H1 (cell line): ENCODE results near the gene IGBP1. TPM values are rescaled to one million over a fixed set of nuclear protein-coding genes. Genes with fewer than 3 reads are reported as not detected.

Source experiments
- CTCF ChIA-PET: fragments of 300-600 bp; sonication (Branson Sonifier 250); formaldehyde crosslinking; loops from one replicate; lab custom pipeline; 2021; ENCODE audit not compliant: partially characterized antibody; lab: Charles Lee
- POLR2A ChIA-PET: fragments of 300-600 bp; sonication (Branson Sonifier 250); formaldehyde crosslinking; loops from one replicate; lab custom pipeline; 2021; ENCODE audit warnings: inconsistent platforms; ENCODE audit not compliant: partially characterized antibody; lab: Charles Lee
- DNase-seq, 2 experiments: peaks; one replicate each; pipeline versions ENCODE4 v3.0.0 to v3.0.0-alpha.2; 2010 to 2022; ENCODE audit warnings: low spot score in 2 of 2, low read depth in 1 of 2, mixed read lengths in 1 of 2
- FAIRE-seq: peaks from 2 replicates; lab custom pipeline; 2011; peaks lifted over from hg19 to GRCh38; lab: Jason Lieb, UNC
- H2AFZ ChIP-seq: 2 replicates; pipeline ENCODE4 v1.8.1; 2012; ENCODE audit warnings: low read length, inconsistent platforms
- H2AK5ac ChIP-seq: 2 replicates; pipeline ENCODE4 v1.6.1; 2013; ENCODE audit warnings: low read depth, low read length
- H2BK120ac ChIP-seq: replicated peaks from 2 replicates; pipeline ENCODE3; 2013; ENCODE audit warnings: low read depth, low read length, inconsistent platforms
- H2BK12ac ChIP-seq: 2 replicates; pipeline ENCODE4 v1.6.1; 2013; ENCODE audit warnings: low read depth, low read length
- H2BK15ac ChIP-seq: 2 replicates; pipeline ENCODE4 v1.6.1; 2013; ENCODE audit warnings: low read length
- H2BK20ac ChIP-seq: 2 replicates; pipeline ENCODE4 v1.6.1; 2013; ENCODE audit warnings: low read length
- H2BK5ac ChIP-seq: 2 replicates; pipeline ENCODE4 v1.6.1; 2013; ENCODE audit warnings: low read depth, low read length
- H3K14ac ChIP-seq: 2 replicates; pipeline ENCODE4 v1.6.1; 2013; ENCODE audit warnings: inconsistent platforms; ENCODE audit not compliant: insufficient read length
- H3K18ac ChIP-seq: 2 replicates; pipeline ENCODE4 v1.6.1; 2013; ENCODE audit warnings: low read length; ENCODE audit errors: extremely low read depth
- H3K23ac ChIP-seq: 2 replicates; pipeline ENCODE4 v1.6.1; 2013; ENCODE audit warnings: inconsistent platforms; ENCODE audit not compliant: insufficient read length
- H3K23me2 ChIP-seq: 2 replicates; pipeline ENCODE4 v1.6.1; 2013; ENCODE audit warnings: low read depth, low read length
- H3K27ac ChIP-seq: 2 replicates; pipeline ENCODE4 v1.6.1; 2011; ENCODE audit warnings: low read depth, low read length, inconsistent platforms
- H3K27me3 ChIP-seq, 4 experiments: replicated peaks in 1 of 4; 1 replicate in 1 of 4; 2 replicates in 3 of 4; pipeline versions ENCODE4 v1.6.1 to v1.8.1; 2011 to 2013; ENCODE audit warnings: low read length in 3 of 4, mild to moderate bottlenecking in 3 of 4, inconsistent platforms in 2 of 4, mixed read lengths in 2 of 4, moderate library complexity in 1 of 4; ENCODE audit not compliant: control insufficient read depth in 3 of 4, insufficient read depth in 3 of 4; ENCODE audit errors: extremely low read depth in 1 of 4
- H3K36me3 ChIP-seq, 4 experiments: 2 replicates each; pipeline versions ENCODE4 v1.6.1 to v1.8.1; 2011 to 2013; ENCODE audit warnings: mild to moderate bottlenecking in 4 of 4, low read length in 3 of 4, moderate library complexity in 2 of 4, control low read depth in 1 of 4, inconsistent platforms in 1 of 4; ENCODE audit not compliant: insufficient read depth in 4 of 4, control insufficient read depth in 2 of 4
- H3K4ac ChIP-seq: replicated peaks from 2 replicates; pipeline ENCODE3; 2013; ENCODE audit warnings: low read length, low read depth, mixed read lengths, inconsistent platforms; ENCODE audit not compliant: insufficient read length
- H3K4me1 ChIP-seq, 4 experiments: replicated peaks in 1 of 4; 1 replicate in 1 of 4; 2 replicates in 3 of 4; pipeline versions ENCODE4 v1.6.1 to v1.8.1; 2011 to 2013; ENCODE audit warnings: low read length in 3 of 4, inconsistent platforms in 2 of 4, mixed read lengths in 1 of 4; ENCODE audit not compliant: insufficient read depth in 4 of 4, control insufficient read depth in 3 of 4
- H3K4me2 ChIP-seq, 2 experiments: 2 replicates each; pipeline versions ENCODE4 v1.6.1 to v1.8.1; 2011 to 2013; ENCODE audit warnings: low read depth in 2 of 2, low read length in 2 of 2, control low read depth in 1 of 2, inconsistent platforms in 1 of 2, mild to moderate bottlenecking in 1 of 2; ENCODE audit not compliant: insufficient read depth in 1 of 2
- H3K4me3 ChIP-seq, 4 experiments: fragments of 200-600, 300-600 bp in 1 of 4; sonication (generic), shearing (Covaris generic), sonication (Bioruptor Twin) in 1 of 4; 2 replicates each; pipeline versions ENCODE4 v1.5.1 to v1.8.1; 2011 to 2016; ENCODE audit warnings: low read length in 4 of 4, low read depth in 3 of 4, control low read depth in 2 of 4, inconsistent platforms in 2 of 4, mild to moderate bottlenecking in 2 of 4, mixed read lengths in 1 of 4, moderate library complexity in 1 of 4; ENCODE audit not compliant: insufficient read depth in 2 of 4; ENCODE audit errors: extremely low read depth in 1 of 4
- H3K56ac ChIP-seq: replicated peaks from 2 replicates; pipeline ENCODE3; 2013; ENCODE audit warnings: low read depth, mild to moderate bottlenecking, mixed read lengths, low read length, inconsistent platforms; ENCODE audit not compliant: insufficient read length
- H3K79me1 ChIP-seq: 2 replicates; pipeline ENCODE4 v1.6.1; 2013; ENCODE audit warnings: low read depth, low read length, control low read depth
- H3K79me2 ChIP-seq, 2 experiments: 2 replicates each; pipeline versions ENCODE4 v1.6.1 to v1.8.1; 2012 to 2013; ENCODE audit warnings: low read length in 2 of 2, mild to moderate bottlenecking in 2 of 2, inconsistent platforms in 1 of 2; ENCODE audit not compliant: insufficient read depth in 2 of 2, control insufficient read depth in 1 of 2
- H3K9ac ChIP-seq, 4 experiments: replicated peaks in 1 of 4; 1 replicate in 1 of 4; 2 replicates in 3 of 4; pipeline versions ENCODE4 v1.6.1 to v1.8.1; 2011 to 2013; ENCODE audit warnings: low read depth in 3 of 4, low read length in 3 of 4, control low read depth in 2 of 4, mild to moderate bottlenecking in 2 of 4, moderate library complexity in 2 of 4, inconsistent platforms in 1 of 4; ENCODE audit errors: extremely low read depth in 1 of 4
- H3K9me3 ChIP-seq, 2 experiments: 2 replicates each; pipeline versions ENCODE4 v1.6.1 to v1.8.1; 2012 to 2013; ENCODE audit warnings: mild to moderate bottlenecking in 2 of 2, moderate library complexity in 2 of 2, control low read depth in 1 of 2, inconsistent platforms in 1 of 2, low read depth in 1 of 2, low read length in 1 of 2, mixed read lengths in 1 of 2; ENCODE audit not compliant: insufficient read depth in 2 of 2
- H4K20me1 ChIP-seq, 2 experiments: replicated peaks in 1 of 2; 2 replicates each; pipeline versions ENCODE3 to v1.8.1; 2011 to 2013; ENCODE audit warnings: inconsistent platforms in 2 of 2, low read length in 2 of 2, mild to moderate bottlenecking in 1 of 2; ENCODE audit not compliant: insufficient read depth in 2 of 2, control insufficient read depth in 1 of 2
- H4K5ac ChIP-seq: 2 replicates; pipeline ENCODE4 v1.6.1; 2013; ENCODE audit warnings: low read length, low read depth, mixed read lengths, inconsistent platforms; ENCODE audit not compliant: insufficient read length
- H4K8ac ChIP-seq: 2 replicates; pipeline ENCODE4 v1.8.0; 2013; ENCODE audit warnings: mild to moderate bottlenecking, moderate library complexity, low read length, inconsistent platforms; ENCODE audit not compliant: insufficient read depth; ENCODE audit errors: extremely low read depth
- H4K91ac ChIP-seq: replicated peaks from 2 replicates; pipeline ENCODE3; 2013; ENCODE audit warnings: low read length, mixed read lengths, inconsistent platforms; ENCODE audit not compliant: insufficient read length
- ASH2L ChIP-seq: fragments of 200-600, 300-600 bp; sonication (generic); IDR thresholded peaks from one replicate; pipeline ENCODE4 v1.7.1; 2017; ENCODE audit warnings: low read length
- CEBPB ChIP-seq: IDR thresholded peaks from 2 replicates; pipeline ENCODE4 v1.6.1; 2012; ENCODE audit warnings: low read depth, low read length
- CTCF ChIP-seq, 3 experiments: IDR thresholded peaks; 1 replicate in 2 of 3; 2 replicates in 1 of 3; pipeline versions ENCODE4 v1.5.1 to v1.6.1; 2011; ENCODE audit warnings: low read length in 3 of 3, mild to moderate bottlenecking in 3 of 3, inconsistent platforms in 2 of 3, low read depth in 1 of 3, moderate library complexity in 1 of 3; ENCODE audit not compliant: insufficient read depth in 1 of 3; ENCODE audit errors: control extremely low read depth in 1 of 3
- EZH2 ChIP-seq: fragments of 200-600 bp; sonication (generic); IDR thresholded peaks from 2 replicates; pipeline ENCODE4 v1.7.1; 2012; ENCODE audit warnings: low read depth, mild to moderate bottlenecking, moderate library complexity, low read length, inconsistent platforms; ENCODE audit not compliant: severe bottlenecking
- JUND ChIP-seq: IDR thresholded peaks from 2 replicates; pipeline ENCODE4 v1.6.1; 2011; ENCODE audit warnings: mild to moderate bottlenecking, improper control_type of control experiment, low read length
- KDM4A ChIP-seq: IDR thresholded peaks from one replicate; pipeline ENCODE4 v1.7.1; 2012; ENCODE audit warnings: low read depth, mild to moderate bottlenecking, moderate library complexity, low read length, inconsistent platforms; ENCODE audit not compliant: severe bottlenecking
- SIN3A ChIP-seq, 2 experiments: IDR thresholded peaks in 1 of 2; conservative IDR thresholded peaks in 1 of 2; 2 replicates each; pipeline ENCODE4 v1.6.1; 2011 to 2012; ENCODE audit warnings: low read length in 2 of 2, improper control_type of control experiment in 1 of 2, low read depth in 1 of 2, mild to moderate bottlenecking in 1 of 2
- SP2 ChIP-seq: IDR thresholded peaks from 2 replicates; pipeline ENCODE4 v1.6.1; 2012; ENCODE audit warnings: mild to moderate bottlenecking, low read length, inconsistent platforms
- SP4 ChIP-seq: IDR thresholded peaks from 2 replicates; pipeline ENCODE4 v1.6.1; 2012; ENCODE audit warnings: low read length, inconsistent platforms
- USF2 ChIP-seq: IDR thresholded peaks from 2 replicates; pipeline ENCODE4 v1.6.1; 2011; ENCODE audit warnings: low read length, improper control_type of control experiment
- WGBS, 2 experiments: shearing (Covaris generic) in 1 of 2; methylation state at CpG; one replicate each; pipeline versions ENCODE4 v1.1.6 to v1.1.7; 2013 to 2015; ENCODE audit warnings: low lambda C conversion rate in 2 of 2, mixed read lengths in 2 of 2, inconsistent platforms in 1 of 2, low coverage in 1 of 2, missing lambda C conversion rate in 1 of 2; ENCODE audit not compliant: insufficient replicate concordance in 2 of 2, insufficient coverage in 1 of 2, insufficient read length in 1 of 2; ENCODE audit errors: extremely low coverage in 1 of 2, missing lambda C conversion rate in 1 of 2; 5-methylcytosine and 5-hydroxymethylcytosine counted together
- polyA plus RNA-seq, 7 experiments: library from polyadenylated mRNA; depleted of rRNA in 3 of 7; stranded (reverse) in 5 of 7; unstranded in 2 of 7; fragments of >200 nt in 5 of 7; fragments of 200-250 nt in 2 of 7; gene quantifications; 1 replicate in 5 of 7; 2 replicates in 1 of 7; 4 replicates in 1 of 7; pipeline versions ENCODE4 v1.2.1 to v1.2.3, GENCODE V29; 2011 to 2013; ENCODE audit warnings: missing spikeins in 2 of 7, mixed read lengths in 2 of 7
- total RNA-seq: library from RNA; stranded (reverse); fragmentation: NEBNext Ultra II Directional; extraction: Animal tissue kit (Norgen Biotek cat#: 25700); gene quantifications from 2 replicates; pipeline ENCODE4 v1.2.1, GENCODE V29; 2021

Gene IGBP1
- total and polyA plus RNA-seq, 2 of the 8 experiments (the other 6 are each of a cell fraction or from before 2014, with no cell fraction given): 41.3 to 45.4 TPM

- no peak overlapping the region for H2BK15ac ChIP-seq
- no peak overlapping the region for H2BK120ac ChIP-seq
- no peaks in the 10 kb centered on the region for H3K23me2 ChIP-seq
- H2BK12ac ChIP-seq: 0 out of 2 replicates have a peak overlapping the region, but pooled peaks have one; percentile 50
- no peak overlapping the region for H2AK5ac ChIP-seq
- H3K9me3 ChIP-seq: no peaks in the 10 kb centered on the region
- H3K36me3 ChIP-seq: no peaks in the 10 kb centered on the region
- no peak overlapping the region for H4K5ac ChIP-seq
- H3K18ac ChIP-seq: peak overlapping the region; percentile 48; the same call in 1 of the 2 replicates
- H3K56ac ChIP-seq: no peak overlapping the region
- POLR2A ChIA-PET: interaction anchor here (0.6 kb wide), 1 partner anchor 23 kb away, joined by 4 read pairs; no protein-coding TSS in a partner anchor
- H3K9ac ChIP-seq: no peak overlapping the region
- no peak overlapping the region; the same call in 1 of the 2 replicates for H3K27ac ChIP-seq
- 60% methylated on average over 4 of the region's 4 CpGs; no CpG with 5 or more reads in 1 of the 2 experiments for WGBS, 2 experiments
- no peak overlapping the region for H4K8ac ChIP-seq
- no peak overlapping the region for H2BK20ac ChIP-seq
- no peak for DNase-seq
- peaks cover 1 to 18% (median 7%) of the 10 kb centered on the region in 4 experiments; a peak in 4 of 7 replicates for H3K4me1 ChIP-seq
- H3K14ac ChIP-seq: no peak overlapping the region
- H4K20me1 ChIP-seq: no peaks in the 10 kb centered on the region
- no peaks in the 10 kb centered on the region for H3K27me3 ChIP-seq
- H3K79me1 ChIP-seq: no peaks in the 10 kb centered on the region
- no peak overlapping the region for H3K4me3 ChIP-seq
- no peak overlapping the region for H3K23ac ChIP-seq
- H3K4ac ChIP-seq: no peak overlapping the region
- H2BK5ac ChIP-seq: peak overlapping the region; percentile 71; the same call in 1 of the 2 replicates
- 0 out of 4 replicates have a peak overlapping the region, but pooled peaks of 1 of the 2 experiments have one; percentile 15 for H3K4me2 ChIP-seq
- H2AFZ ChIP-seq: no peak overlapping the region
- FAIRE-seq: no peak
- H4K91ac ChIP-seq: peak overlapping the region; percentile 53
- H3K79me2 ChIP-seq: no peaks in the 10 kb centered on the region
- CTCF ChIA-PET: no interaction called here
- TF ChIP-seq SP4 (no peak), CEBPB (no peak), JUND (no peak), CTCF (IDR thresholded peaks at IDR 0.05; ENCODE audit: control extremely low read depth in 1 of 3, insufficient read depth in 1 of 3, low read depth in 1 of 3, low read length in 3 of 3) (no peak), SIN3A (conservative IDR thresholded peaks at IDR 0.05 in 1 of 2, IDR thresholded peaks at IDR 0.05 in 1 of 2; ENCODE audit: low read depth in 1 of 2, low read length in 2 of 2) (no peak), SP2 (no peak), KDM4A (no peak), USF2 (no peak), ASH2L (no peak), EZH2 (no peak)
These were observed 39.7 kb downstream of the IGBP1 start for GRCh38 chrX:70172964-70173363.
